GM18499 (cell line): ENCODE measurements around the gene KRT73.

Experiments
- ATAC-seq: cut with Tn5 transposase; IDR thresholded peaks from one replicate; pipeline ENCODE4 v1.9.1; 2021; ENCODE audit warnings: moderate number of reproducible peaks; ENCODE audit not compliant: insufficient read depth, unreplicated experiment

KRT73 gene

DNA sequence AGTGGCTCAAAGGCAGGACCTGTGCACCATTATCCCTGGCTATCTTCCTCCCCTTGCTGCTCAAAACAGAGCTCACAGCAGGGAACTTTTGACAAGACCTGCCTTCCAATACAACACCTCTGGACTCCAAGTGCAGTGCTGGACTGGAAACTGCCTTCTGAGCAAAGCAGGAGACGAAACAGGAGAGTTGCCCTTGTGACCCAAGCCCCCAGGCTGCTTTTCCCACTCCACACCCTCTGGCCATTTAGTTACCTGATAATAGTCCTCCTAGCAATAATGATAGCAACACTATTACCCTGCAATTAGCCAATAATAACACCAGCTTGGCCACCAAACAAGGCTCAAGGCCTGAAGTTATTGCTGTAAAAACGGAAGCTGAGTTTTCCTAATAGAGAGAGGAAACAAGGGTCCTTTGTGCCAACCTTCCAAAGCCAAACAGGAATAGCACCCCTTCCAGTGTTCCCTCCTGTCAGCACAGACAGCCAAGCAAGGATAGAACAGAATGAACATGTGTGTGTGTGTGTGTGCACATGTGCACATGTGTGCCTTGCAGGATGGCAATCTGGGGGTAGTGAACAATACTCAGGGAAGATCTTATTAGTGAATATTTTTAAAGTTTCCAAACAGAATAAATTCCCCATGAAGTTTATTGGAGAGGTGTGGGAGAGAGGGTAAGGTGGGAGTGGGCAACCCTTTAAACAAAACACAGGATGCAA, 9.2 kb upstream of the KRT73 start:
- ATAC-seq = no peak

DNA sequence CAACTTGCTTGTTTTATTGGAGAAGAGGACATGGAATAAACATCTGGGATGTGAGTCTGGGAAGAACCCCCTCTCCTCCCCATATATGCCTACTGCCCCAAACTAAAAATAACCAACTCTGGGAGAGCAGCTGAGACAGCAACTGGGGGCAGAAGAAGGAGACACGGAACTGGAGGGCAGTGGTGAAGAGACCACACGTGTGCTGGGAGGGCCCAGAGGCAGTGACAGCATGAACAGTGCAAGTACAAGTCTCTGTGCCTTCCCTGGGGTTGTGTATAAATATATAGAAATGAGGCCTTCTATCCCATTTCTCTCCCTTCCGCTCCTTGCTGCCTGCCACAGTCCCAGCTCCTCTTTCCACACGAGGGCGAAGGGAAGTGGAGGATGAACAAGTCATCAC, 4.0 kb upstream of the KRT73 start:
- ATAC-seq = no peak

DNA sequence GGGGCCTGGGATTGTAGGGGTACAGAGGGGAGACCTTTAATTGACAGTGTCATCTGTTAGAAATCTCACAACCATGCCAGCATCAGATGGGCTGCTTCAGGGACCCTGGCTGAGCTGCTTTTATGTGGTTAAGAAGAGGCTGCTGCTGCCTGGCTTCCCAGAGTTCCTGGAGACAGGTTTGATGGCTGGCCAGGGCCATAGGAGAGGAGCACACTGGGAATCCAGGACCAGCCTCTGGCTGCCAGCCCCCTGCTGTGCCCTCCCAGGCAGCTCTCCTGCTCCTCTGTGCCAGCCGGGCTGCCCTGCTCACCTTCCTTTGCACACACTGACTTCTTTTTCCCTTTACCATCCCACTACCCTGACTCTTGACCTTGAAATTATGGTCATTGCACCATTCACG, 507 bp upstream of the KRT73 start:
- no peak for ATAC-seq

DNA sequence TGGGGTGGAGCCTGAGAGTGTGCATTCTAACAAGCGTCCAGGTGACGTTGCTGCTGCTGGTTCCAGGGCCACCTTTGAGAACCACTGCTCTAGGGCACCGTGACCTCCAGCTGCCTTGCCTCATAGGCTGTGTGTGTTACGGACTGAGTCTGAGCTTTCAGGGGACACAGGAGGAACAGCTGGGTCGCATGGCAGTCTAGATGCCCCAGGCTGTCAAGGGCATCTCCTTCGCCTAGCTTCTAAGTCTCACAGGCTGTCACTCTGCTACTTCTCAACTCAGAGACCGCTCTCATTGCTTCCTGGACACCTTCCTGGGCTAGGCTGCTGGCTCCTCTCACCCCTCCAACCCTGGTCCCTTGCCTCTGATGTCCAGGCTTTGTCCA, 965 bp downstream of the KRT73 start:
- no peak for ATAC-seq

DNA sequence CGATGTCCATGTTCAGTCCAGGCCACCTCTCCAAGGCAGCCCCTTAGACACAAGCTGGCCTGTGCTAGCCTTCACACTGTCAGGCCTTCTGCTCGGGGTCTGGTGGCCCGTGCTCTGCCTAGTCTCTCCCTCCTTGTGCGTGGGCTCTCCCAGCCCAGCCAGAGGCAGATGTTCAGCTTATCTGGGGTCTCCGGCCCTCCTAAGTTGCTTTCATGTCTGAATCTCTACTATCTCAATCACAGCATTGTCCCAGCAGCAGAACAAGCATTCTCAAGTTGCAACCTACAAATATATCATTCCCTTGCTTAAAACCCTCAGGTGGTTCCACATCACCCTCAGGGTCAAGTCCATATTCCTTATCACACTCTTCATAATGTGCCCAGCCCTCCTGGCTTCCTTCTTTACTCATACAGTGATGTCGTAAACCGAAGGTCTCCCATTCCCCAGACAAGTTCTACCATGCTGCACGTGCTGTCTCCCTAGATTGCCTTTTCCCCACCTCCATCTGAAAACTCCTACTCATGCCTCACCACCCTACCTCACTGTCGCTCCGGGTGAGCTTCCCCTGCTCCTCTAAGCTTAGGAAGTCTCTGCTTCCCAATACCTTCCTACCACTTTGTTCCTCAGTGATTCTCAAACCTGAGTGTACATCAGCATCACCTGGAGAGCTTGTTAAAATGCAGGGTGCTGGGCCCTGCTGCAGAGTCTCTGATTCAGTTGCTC, 1.5 kb downstream of the KRT73 start:
- no peak for ATAC-seq

DNA sequence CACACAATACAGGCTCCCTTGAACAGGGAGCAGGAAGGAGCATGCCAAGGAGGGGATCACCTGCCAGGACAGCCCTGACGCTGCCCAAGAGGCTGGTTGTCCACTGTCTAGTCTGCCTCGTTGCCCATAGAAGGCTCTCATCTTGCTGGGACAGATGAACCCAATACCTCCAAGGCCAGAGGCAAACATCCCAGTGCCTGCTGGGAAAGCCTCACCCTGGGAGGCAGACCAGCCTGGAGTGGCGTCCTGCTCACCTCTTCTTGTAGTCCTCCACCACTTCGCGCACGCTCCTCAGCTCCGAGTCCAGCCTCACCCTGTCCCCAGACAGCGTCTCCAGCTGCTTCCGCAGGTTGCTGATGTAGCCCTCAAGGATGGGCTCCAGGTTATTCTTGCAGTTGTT, 2.4 kb downstream of the KRT73 start:
- ATAC-seq = no peak

DNA sequence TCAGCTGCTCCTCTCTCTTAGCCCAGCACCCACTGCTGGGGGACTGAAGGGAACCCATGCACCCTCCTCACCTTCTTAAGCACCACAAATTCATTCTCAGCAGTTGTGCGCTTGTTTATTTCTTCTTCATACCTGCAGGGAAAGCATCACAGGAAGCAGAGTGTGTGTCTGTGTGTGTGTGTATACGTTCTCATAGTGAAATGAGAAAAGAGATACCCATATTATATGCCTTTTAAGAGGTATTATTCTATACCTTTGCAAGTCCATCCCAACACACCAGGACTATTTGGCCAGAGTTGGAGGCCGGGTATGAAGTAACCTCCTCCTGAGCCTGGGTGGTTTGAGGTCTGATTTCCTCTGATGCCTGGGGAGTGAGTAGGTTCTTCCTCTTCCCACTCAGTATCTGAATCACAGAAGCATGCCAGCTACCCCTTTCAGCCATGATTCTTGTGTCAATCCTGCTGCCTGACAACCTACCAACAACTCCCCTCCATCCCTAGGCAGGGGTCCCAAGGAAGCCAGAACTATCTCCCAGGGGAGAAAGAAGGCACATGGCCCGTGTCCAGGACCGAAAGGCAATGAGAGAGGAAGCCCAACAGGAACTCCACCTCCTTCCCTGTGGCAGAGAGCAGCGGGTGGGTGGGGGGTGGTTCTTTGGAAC, 3.0 kb downstream of the KRT73 start:
- no peak for ATAC-seq

DNA sequence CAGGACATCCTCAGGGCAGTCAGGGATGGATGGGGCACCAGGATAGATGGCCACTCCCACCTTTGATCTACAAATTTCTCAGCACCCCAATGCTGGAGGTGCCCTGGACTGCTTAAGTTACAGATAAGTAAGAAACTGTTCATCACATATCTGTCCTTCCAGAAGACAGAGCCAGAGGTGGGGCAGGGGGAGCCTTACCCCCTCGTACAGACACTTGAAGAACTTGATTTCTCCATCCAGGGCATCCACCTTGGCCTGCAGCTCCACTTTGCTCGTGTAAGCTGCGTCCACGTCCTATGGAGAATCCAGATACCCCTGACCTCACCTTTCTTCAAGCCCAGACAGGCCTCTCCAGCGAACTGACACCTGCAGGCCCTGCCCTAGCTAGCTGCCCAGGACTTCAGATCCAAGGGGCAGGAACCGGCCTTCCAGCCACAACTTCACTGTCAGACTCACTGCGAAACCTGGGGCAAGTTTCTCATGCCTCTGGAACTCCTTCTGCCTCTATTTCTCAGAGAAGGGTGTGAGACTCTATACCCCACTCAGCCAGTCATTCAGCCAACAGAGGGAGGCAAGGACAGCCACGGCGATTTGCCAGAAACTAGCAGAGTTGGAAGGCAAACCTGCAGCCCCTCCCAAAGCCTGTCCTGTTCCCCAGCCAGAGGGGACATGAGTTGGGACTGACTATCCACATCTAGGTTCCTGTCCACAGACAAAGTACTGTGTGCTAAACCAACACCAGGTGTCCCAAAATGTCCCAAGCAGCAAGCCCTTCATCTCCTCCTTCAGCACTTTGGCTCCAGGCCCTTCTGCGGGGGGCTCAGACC, 3.8 kb downstream of the KRT73 start:
- no peak for ATAC-seq

DNA sequence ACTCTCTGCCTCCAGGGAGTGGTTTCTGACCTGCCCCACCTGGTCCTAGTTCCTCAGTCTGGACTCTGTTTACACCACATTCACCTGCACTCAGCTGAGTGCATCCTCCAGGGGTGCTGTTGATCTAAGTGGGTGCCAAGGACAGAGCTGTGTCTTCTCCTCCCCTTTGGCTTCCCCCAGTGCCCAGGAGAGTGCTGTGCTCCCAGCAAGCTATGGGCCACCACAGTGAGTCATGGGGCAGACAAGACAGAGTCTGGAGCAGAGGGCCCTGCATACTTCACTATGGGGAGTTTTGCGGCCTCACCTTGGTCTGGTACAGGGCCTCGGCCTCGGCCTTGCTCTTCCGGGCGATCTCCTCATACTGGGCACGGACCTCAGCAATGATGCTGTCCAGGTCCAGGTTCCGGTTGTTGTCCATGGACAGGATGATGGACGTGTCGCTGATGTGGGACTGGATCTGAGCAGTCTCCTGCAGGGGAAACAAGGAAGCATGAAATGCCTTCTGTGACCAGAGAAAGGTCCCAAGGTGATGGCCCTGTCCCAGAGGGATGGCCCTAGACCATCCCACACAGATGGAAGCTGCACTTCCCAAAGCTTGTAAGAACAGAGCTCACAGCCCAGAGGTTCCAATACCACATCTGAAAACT, 4.9 kb downstream of the KRT73 start:
- no peak for ATAC-seq

DNA sequence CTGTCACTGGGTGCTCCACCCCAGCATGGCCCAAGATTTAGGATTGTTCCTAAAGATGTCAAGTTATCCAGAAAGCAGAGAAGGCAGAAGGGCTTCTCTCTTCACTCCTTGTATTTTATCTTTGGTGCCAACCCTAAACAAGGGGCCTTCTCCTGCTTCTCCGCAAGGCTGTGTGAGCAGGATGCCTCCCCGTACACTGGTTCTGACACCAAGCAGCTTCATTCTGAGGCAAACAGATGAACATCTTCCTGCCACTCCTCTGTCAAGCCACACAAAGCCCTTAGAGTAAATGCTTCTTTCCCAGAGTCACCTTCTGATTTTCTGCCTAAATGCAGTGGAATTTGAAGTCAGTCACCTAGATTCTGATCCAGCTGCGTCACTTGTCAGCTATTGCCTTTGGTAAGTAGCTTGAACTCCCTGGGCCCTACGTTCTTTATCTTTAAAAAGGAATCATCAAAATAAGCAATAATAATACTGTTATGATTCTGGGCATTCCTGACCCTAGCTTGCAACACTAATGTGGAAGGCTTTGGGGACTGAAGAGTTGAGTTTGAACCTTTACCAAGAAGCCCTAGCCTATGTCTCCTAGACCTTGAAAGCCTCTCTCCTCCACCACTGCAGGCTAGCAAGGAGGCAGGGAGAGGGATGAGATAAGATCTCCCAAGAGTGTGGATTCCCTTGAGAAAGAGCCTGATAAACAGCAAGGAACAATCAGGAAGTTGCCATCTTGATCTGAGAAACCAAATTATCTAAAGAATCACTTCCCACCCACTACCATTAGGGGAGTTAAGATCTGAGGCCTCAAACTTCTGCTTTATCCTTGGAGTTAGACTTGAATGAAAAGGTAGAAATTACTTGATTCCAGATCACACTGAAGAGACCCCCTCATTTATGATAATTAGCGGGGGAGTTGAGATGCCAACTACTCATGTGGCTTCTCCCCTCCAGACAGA, 5.7 kb downstream of the KRT73 start:
- no peak for ATAC-seq

DNA sequence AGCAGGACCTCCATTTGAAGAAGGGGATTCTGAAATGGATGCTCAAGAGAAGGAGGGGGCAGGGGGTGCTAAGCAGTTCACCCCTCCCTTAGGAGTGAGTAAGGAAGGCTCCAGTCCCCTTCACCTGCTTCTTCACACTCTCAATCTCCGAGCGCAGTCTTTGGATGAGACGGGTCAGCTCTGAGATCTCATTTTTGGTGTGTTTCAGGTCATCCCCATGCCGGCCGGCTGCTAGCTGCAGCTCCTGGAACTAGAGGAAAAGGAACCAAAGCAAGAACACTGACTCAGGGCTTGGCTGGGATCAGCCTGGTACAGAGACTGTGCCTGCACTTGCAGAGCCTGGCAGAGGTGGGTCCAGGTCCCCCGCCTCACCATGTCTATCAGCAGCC, 7.3 kb downstream of the KRT73 start:
- no peak for ATAC-seq

DNA sequence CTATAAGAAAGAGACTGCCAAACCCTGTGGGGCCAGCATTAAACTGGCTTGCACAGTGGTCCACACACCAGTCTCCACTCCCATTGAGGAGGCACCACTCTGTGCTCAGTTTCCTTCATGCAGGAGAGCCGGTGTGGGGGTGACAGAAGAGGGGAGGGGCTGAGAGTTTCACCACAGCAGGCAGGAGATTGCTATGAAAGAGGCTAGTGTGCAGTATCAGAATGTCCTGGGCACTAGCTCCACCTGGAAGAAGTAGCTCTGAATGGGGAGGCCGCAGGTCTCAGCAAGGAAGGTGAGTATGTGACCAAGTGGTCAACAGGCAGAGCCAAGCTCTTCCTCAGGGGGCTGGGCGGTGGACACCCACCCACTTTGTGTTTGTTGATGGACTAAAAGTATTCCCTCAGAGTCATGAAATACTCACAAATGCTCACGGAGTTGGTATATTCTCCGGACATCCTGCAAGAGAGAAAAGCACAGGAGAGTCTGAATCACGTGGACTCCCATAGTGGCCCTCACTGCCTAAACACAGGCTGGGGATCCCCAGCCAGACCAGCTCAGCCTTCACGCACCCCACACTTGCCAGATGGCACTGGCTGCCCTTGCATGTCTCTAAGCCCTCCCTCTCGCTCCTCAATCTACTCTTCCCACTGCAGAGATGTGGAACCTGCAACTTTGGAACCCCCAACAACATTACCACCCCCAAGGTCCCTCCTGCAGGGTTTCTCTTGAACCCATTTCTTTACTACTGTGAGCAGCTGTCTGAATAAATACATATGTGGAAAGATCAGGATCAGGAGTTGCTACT, 9.3 kb downstream of the KRT73 start:
- no peak for ATAC-seq

DNA sequence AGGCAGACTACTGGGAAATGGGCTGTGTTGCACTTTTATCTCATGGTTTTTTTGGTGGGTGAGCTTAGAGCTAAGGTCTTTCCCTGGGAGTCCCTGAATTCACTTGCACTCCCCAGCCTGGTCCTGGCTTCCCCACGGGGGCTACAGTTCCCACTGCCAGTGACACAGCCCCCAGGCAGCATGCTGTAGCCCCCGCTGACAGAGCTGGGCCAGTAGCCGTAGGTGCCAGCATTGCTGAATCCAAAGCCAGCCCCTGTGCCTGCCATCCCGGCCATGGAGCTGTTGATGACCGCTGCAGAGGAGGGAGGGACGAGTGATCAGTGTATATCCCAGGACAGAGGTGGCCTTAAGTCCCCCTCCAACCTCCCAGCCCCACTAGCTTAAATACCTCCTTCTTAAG, 10.2 kb downstream of the KRT73 start:
- no peak for ATAC-seq

DNA sequence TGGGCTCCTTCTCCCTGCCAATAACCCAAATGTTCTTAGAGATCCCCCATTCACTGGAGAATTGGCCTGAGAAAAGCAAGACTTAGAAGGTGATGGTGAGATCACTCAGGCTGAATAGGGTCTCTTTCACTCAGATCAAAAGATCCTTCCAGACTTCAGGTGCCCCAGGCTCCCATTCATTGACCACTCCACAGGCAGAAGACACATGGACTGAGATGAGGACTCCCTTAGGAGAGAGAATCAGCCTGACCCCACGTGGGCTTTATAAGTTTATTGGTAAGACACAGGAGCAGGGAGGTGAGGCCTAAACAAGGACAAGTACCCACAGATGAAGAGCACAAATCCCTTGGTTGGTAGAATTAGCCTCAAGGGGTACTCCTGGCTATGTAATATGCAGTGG, 11.0 kb downstream of the KRT73 start:
- no peak for ATAC-seq

DNA sequence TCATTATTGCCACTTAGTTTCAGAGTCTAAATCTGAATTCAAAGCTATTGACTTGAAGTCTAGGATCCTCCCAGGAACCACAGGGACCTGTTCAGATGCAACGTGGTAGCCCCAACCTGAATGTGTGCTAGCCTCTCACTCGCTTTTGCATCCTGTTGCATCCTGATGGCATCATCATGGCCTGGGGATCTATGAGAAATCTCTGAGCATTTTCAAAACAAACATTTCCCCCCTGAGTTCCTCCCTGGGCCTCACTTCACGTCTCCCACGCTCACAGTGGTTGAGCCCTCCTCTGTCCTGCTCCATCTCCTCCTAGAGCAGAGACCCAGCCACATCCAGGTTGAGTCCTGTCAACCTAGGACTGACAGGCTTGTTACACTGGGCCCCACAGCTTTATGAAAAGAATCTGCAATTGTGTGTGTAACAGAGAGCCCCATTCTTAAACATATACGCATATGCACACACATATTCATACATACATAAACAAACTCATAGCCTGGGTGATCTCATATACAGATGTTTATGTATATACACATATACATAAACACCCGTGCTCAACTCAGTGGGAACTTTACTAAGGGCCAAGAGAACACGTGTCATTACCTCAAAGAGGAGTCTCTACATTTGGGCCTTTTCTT, 11.7 kb downstream of the KRT73 start:
- no peak for ATAC-seq

DNA sequence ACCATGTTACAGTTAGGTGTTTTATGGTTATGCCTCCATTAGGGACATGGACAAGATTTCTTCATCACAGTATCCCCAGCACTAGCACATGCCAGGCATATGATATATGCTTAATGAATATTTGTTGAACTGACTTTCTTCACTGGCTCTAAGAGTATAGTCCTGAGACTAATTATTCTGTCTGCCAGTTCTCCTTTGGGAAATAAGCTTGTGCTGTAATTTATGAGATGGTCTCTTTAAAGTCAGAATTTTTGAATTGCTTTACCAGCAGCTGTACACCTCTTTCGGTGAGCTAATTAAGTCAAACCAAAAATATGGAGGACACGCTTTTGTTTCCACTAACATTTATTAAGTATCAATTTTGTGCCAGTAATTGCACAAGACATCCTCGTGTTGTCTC, 12.3 kb downstream of the KRT73 start:
- ATAC-seq = no peak

DNA sequence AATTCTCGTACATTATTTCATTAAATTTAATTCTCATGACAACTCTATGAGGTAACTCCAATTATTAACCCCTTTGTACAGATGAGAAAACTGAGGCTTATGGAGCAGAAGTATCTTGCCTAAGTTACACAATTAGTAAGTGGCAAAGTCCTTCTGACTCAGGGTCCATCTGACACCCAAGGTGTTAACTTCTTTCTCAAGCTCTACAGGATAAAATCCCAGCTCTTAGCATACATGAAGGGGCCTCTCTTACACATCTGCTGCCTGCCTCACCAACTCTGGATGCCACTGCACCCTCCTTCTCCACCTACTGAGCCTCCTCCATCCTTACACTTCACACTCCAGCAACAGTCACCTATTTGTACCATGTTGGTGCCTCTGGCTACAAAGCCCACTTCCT, 12.8 kb downstream of the KRT73 start:
- no peak for ATAC-seq

DNA sequence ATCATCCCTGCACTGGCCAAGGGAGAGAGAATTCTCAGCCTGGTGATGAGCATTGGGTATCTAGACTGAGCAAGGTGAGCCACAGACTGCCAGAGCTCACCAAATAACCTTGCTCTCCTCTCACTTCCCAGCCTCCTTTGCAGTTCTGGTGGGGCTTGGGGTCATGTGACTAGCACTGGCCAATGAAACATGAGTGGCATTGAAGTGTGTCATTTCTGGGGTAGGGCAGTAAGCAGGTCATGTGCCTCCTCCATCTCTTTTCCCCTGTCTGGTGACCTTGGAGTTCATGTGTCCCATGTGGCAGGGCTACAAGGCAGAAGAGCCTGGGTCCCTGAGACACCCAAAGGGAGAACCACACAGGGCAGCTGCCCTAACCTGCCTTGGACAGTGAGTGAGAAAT, 13.5 kb downstream of the KRT73 start:
- no peak for ATAC-seq
